Measurements from ENCODE around the gene FAM124A. TPM values are rescaled to one million over a fixed set of nuclear protein-coding genes. Genes with fewer than 3 reads are reported as not detected.

The FAM124A gene
- total RNA-seq, 4 donors from 2014 or later: 0.91 to 4.1 (median 2.8) TPM

DNA sequence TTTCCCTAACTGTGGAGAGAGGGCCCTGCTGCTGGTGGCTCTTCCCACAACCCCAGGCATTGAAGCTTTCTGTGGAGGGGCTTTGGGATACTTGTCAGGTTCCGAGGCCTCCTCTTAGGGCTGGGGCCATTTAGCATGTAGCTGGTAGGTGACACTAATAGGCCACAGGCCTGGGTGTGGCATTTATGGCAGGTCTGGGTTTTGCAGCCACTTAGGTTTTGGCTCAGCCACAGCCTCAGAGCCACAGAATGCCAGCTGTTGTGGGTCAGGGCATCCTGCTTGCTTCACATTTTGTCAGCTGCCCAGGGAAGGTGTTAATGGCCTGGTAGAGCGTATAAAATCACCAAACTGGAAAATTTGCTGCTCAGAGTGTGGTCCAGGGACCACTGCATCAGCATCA is 15.7 kb downstream of the FAM124A start:
- 90% methylated on average over 2 of the region's 2 CpGs for WGBS
- no peaks in the 10 kb centered on the region for H3K4me1 ChIP-seq

DNA sequence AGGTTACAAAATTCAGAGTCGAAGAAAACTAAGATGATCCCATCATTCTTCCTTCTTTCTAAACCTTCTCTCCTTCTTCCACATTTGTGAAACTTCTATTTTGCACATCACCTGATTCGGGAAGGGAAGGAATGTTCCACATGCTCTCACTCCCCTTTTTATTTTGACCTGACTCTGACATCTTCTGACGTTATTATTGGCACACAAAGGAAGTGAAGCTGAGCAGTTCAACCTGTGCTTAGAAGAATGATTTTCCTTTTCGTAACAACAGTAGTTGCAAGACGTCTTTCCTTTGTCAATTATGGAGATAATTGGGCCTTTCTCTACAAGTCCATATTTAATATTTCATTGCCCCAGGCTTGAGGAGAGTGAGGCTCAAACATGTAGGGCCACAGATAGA is 18.0 kb downstream of the FAM124A start:
- H3K4me3 ChIP-seq: no peak overlapping the region
- WGBS: 58% methylated on average over 5 of the region's 5 CpGs
- H3K4me1 ChIP-seq: no peaks in the 10 kb centered on the region
- H3K27ac ChIP-seq: no peak overlapping the region
- no peaks in the 10 kb centered on the region for H3K36me3 ChIP-seq
- peaks cover 4% of the 10 kb centered on the region for H3K27me3 ChIP-seq
- H3K9me3 ChIP-seq: no peaks in the 10 kb centered on the region
- TF ChIP-seq POLR2A (IDR thresholded peaks at IDR 0.05): no peak
- TF ChIP-seq EP300 (IDR thresholded peaks at IDR 0.05): peak; percentile 80
- DNase-seq (ENCODE audit: low spot score in 2 of 2): no peak

More for the DNA sequence above, 15.7 kb downstream of the FAM124A start:
- TF ChIP-seq POLR2A (IDR thresholded peaks at IDR 0.05): no peak
- TF ChIP-seq, protein P1, sequence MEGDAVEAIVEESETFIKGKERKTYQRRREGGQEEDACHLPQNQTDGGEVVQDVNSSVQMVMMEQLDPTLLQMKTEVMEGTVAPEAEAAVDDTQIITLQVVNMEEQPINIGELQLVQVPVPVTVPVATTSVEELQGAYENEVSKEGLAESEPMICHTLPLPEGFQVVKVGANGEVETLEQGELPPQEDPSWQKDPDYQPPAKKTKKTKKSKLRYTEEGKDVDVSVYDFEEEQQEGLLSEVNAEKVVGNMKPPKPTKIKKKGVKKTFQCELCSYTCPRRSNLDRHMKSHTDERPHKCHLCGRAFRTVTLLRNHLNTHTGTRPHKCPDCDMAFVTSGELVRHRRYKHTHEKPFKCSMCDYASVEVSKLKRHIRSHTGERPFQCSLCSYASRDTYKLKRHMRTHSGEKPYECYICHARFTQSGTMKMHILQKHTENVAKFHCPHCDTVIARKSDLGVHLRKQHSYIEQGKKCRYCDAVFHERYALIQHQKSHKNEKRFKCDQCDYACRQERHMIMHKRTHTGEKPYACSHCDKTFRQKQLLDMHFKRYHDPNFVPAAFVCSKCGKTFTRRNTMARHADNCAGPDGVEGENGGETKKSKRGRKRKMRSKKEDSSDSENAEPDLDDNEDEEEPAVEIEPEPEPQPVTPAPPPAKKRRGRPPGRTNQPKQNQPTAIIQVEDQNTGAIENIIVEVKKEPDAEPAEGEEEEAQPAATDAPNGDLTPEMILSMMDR (IDR thresholded peaks at IDR 0.05): no peak
- TF ChIP-seq EP300 (IDR thresholded peaks at IDR 0.05): no peak
- no peak for TF ChIP-seq POLR2AphosphoS5 (IDR thresholded peaks at IDR 0.05)
- H3K9me3 ChIP-seq: no peaks in the 10 kb centered on the region
- H3K4me3 ChIP-seq: no peak overlapping the region
- H3K27me3 ChIP-seq: no peaks in the 10 kb centered on the region
- DNase-seq (ENCODE audit: low spot score in 2 of 2): no peak
- H3K36me3 ChIP-seq: no peaks in the 10 kb centered on the region
- no peak overlapping the region for H3K27ac ChIP-seq

GRCh38 chr13:51240958-51241357 is 18.8 kb downstream of the FAM124A start:
- H3K36me3 ChIP-seq: no peaks in the 10 kb centered on the region
- H3K27ac ChIP-seq: no peak overlapping the region
- H3K27me3 ChIP-seq: peaks cover 4% of the 10 kb centered on the region
- no peaks in the 10 kb centered on the region for H3K9me3 ChIP-seq
- 77% methylated on average over 3 of the region's 3 CpGs for WGBS
- no peak for DNase-seq (ENCODE audit: low spot score in 2 of 2)
- TF ChIP-seq, protein P1 (IDR thresholded peaks at IDR 0.05): no peak
- TF ChIP-seq POLR2AphosphoS5 (IDR thresholded peaks at IDR 0.05) (no peak), POLR2A (IDR thresholded peaks at IDR 0.05) (no peak), EP300 (IDR thresholded peaks at IDR 0.05) (no peak)
- H3K4me3 ChIP-seq: no peak overlapping the region
- H3K4me1 ChIP-seq: no peaks in the 10 kb centered on the region

DNA sequence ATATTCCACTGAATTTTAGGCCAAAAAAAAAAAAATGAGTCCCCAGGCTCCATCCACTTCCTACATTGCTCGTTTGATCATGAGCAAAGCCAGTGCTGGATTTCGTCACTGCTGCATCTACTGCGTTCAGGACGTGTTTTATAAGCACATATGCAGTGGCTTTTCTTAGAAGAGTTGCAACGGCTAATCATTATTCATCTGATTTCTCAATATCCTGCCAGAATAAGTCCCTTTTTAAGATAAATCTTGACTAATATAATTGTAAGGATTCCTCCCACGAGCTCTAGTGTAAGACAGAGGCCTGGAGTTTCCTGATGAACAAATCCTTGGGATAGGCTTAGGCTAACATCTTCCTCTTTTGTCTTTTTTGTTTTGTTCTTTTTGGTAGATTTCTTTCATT is 19.5 kb downstream of the FAM124A start:
- no peak overlapping the region for H3K4me3 ChIP-seq
- H3K4me1 ChIP-seq: no peaks in the 10 kb centered on the region
- no peak for DNase-seq (ENCODE audit: low spot score in 2 of 2)
- H3K27me3 ChIP-seq: peaks cover 5% of the 10 kb centered on the region
- H3K27ac ChIP-seq: no peak overlapping the region
- 67% methylated on average over 6 of the region's 6 CpGs for WGBS
- TF ChIP-seq, protein P1 (IDR thresholded peaks at IDR 0.05): no peak
- TF ChIP-seq POLR2A (IDR thresholded peaks at IDR 0.05) (no peak), EP300 (IDR thresholded peaks at IDR 0.05) (no peak), POLR2AphosphoS5 (IDR thresholded peaks at IDR 0.05) (no peak)
- no peaks in the 10 kb centered on the region for H3K36me3 ChIP-seq
- H3K9me3 ChIP-seq: no peaks in the 10 kb centered on the region

DNA sequence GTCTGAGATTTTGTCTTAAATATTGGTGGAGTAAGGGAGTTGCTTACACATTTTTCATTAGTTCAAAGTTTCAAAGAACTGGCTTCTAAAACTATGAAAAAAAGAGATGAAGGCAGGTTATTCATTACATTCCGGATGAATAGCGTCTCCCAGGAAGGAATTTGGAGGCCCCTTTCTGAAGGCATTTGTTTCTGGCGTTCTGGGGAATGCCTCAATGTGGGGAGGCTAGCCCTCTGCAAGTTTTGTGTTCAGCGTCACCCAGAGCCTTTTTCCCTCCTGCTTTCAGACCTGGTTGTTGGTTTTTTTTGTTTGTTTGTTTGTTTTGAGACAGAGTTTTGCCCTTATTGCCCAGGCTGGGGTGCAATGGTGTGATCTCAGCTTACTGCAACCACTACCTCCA is 21.0 kb downstream of the FAM124A start:
- TF ChIP-seq EP300 (IDR thresholded peaks at IDR 0.05) (no peak), POLR2A (IDR thresholded peaks at IDR 0.05) (no peak)
- H3K27ac ChIP-seq: no peak overlapping the region

DNA sequence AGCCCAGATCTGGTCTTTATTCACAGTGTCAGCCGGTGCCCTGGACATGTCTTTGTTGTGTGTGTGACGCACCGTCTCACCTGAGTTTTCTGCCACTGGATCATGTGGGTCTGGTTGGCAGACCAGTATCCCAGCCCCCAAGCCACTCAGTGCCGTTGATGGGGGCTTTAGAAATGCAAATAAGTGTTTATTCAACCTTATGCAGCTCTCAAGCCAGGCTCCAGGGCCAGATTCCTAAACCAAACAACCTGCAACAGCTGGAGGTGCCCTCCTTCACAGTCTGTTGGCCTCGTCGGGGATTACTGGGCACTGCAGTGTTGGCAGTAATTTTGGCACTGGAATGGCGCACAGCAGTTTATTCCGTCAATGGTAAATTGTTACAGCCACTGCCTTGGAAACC is 21.6 kb downstream of the FAM124A start:
- 63% methylated on average over 8 of the region's 8 CpGs for WGBS
- no peak for DNase-seq (ENCODE audit: low spot score in 2 of 2)
- Histone ChIP-seq H3K4me1 (no peaks in the 10 kb centered on the region), H3K4me3 (no peak overlapping the region), H3K9me3 (no peaks in the 10 kb centered on the region), H3K27ac (no peak overlapping the region), H3K36me3 (no peaks in the 10 kb centered on the region), H3K27me3 (peaks cover 12% of the 10 kb centered on the region)
- TF ChIP-seq POLR2A (IDR thresholded peaks at IDR 0.05): no peak
- no peak for TF ChIP-seq EP300 (IDR thresholded peaks at IDR 0.05)
- TF ChIP-seq, protein P1 (IDR thresholded peaks at IDR 0.05): no peak
- no peak for TF ChIP-seq POLR2AphosphoS5 (IDR thresholded peaks at IDR 0.05)

More for the DNA sequence above, 21.0 kb downstream of the FAM124A start:
- 85% methylated on average over 4 of the region's 4 CpGs for WGBS
- Histone ChIP-seq H3K9me3 (no peaks in the 10 kb centered on the region), H3K27me3 (peaks cover 12% of the 10 kb centered on the region), H3K4me1 (no peaks in the 10 kb centered on the region), H3K36me3 (no peaks in the 10 kb centered on the region), H3K4me3 (no peak overlapping the region)
- DNase-seq (ENCODE audit: low spot score in 2 of 2): no peak
